Upper lobe of right lung (tissue), 1 donor: ENCODE results near the gene APLP1. TPM values are rescaled to one million over a fixed set of nuclear protein-coding genes. Genes with fewer than 3 reads are reported as not detected.
A peak's percentile ranks its signal among the peaks of the same experiment; 100 is the strongest.

Experiments
- ATAC-seq: fragments of 200-7000 bp; cut with Tn5 transposase; one replicate; pipeline ENCODE4 v1.9.1; 2020; ENCODE audit warnings: mild to moderate bottlenecking, moderate library complexity
- DNase-seq: peaks from one replicate; pipeline ENCODE4 v3.0.0-alpha.2; 2020
- H3K27ac ChIP-seq: fragments of 200-600 bp; one replicate; pipeline ENCODE4 v1.8.0; 2022
- H3K27me3 ChIP-seq: fragments of 200-600 bp; one replicate; pipeline ENCODE4 v1.8.0; 2022; ENCODE audit warnings: mild to moderate bottlenecking
- H3K36me3 ChIP-seq: fragments of 200-600 bp; one replicate; pipeline ENCODE4 v1.8.0; 2022
- H3K4me1 ChIP-seq: fragments of 200-600 bp; one replicate; pipeline ENCODE4 v1.8.0; 2022
- H3K4me3 ChIP-seq: fragments of 200-600 bp; one replicate; pipeline ENCODE4 v1.8.0; 2022; ENCODE audit warnings: mild to moderate bottlenecking
- H3K9me3 ChIP-seq: fragments of 200-600 bp; one replicate; pipeline ENCODE4 v1.8.0; 2022
- CTCF ChIP-seq: fragments of 200-600 bp; IDR thresholded peaks from one replicate; pipeline ENCODE4 v1.8.0; 2022; ENCODE audit warnings: antibody characterized with exemption
- intact Hi-C: fragments of 100-400 bp; cut with DNase I; formaldehyde crosslinking; loops from one replicate; pipeline ENCODE4 v1.11.0; 2022
- total RNA-seq: library from RNA; stranded (reverse); fragmentation: NEBNext Ultra II Directional; extraction: Animal tissue kit (Norgen Biotek cat#: 25700); gene quantifications from one replicate; pipeline ENCODE4 v1.2.1, GENCODE V29; 2021
- donor health status: DM: no; HTN: yes; CAD: no; lungs with severe emphysema.

Gene APLP1
- total RNA-seq, 1 donor from 2014 or later, result 7.0 TPM

- intact Hi-C loops, result no loop called here
- TF ChIP-seq CTCF, result no peak
- no peaks in the 10 kb centered on the region for H3K36me3 ChIP-seq
- no peaks in the 10 kb centered on the region for H3K9me3 ChIP-seq
- no peak overlapping the region for H3K4me3 ChIP-seq
- no peak for ATAC-seq
- peaks cover 6% of the 10 kb centered on the region for H3K4me1 ChIP-seq
- H3K27me3 ChIP-seq, result no peaks in the 10 kb centered on the region
- no peak overlapping the region for H3K27ac ChIP-seq
- peak; percentile 72 for DNase-seq
Measured at GRCh38 chr19:35911790-35912189, 43.4 kb downstream of the APLP1 start.

- TF ChIP-seq CTCF, result no peak
- DNase-seq, result no peak
- no peak overlapping the region for H3K27ac ChIP-seq
- H3K4me3 ChIP-seq, result no peak overlapping the region
- no peak for ATAC-seq
- intact Hi-C loops, result no loop called here
- H3K9me3 ChIP-seq, result no peaks in the 10 kb centered on the region
- peaks cover 5% of the 10 kb centered on the region for H3K4me1 ChIP-seq
- H3K27me3 ChIP-seq, result no peaks in the 10 kb centered on the region
- no peaks in the 10 kb centered on the region for H3K36me3 ChIP-seq
Measured at GRCh38 chr19:35913589-35913988, 45.2 kb downstream of the APLP1 start.

DNA sequence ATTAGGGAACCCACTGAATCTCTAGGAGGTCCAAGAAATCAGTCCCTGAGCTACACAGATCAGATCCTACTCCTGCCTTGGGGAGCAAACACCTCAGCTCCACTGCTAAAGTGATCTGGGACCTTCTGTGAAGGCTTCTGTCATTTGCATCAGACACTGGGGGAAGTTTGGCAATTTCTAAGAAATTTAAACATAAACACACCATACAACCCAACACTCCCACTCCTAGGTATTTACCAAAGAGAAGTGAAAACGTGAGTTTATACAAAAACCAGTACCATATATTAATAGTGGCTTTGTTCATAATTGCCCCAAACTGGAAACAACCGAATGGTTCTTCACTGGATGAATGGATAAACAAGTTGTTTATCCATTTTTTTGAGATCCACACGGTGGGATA is 47.1 kb downstream of the APLP1 start:
- no peaks in the 10 kb centered on the region for H3K36me3 ChIP-seq
- intact Hi-C loops, result no loop called here
- no peak overlapping the region for H3K27ac ChIP-seq
- ATAC-seq, result peak; percentile 49
- no peak overlapping the region for H3K4me3 ChIP-seq
- H3K27me3 ChIP-seq, result no peaks in the 10 kb centered on the region
- H3K4me1 ChIP-seq, result peaks cover 5% of the 10 kb centered on the region
- no peak for DNase-seq
- no peak for TF ChIP-seq CTCF
- no peaks in the 10 kb centered on the region for H3K9me3 ChIP-seq

DNA sequence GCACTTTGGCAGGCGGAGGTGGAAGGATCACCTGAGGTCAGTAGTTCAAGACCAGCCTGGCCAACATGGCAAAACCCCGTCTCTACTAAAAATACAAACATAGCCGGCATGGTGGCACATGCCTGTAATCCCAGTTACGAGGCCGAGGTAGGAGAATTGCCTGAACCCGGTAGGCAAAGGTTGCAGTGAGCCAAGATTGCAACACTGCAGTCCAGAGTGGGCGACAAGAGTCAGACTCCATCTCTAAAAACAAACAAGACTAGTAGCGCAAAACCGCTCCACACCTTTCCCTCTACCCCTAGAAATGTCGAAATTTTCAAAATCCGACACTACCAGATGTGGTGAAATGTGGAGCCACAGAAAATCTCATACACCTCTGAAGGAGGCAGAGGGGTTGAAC is 50.9 kb downstream of the APLP1 start:
- no peaks in the 10 kb centered on the region for H3K4me1 ChIP-seq
- intact Hi-C loops, result no loop called here
- no peak for TF ChIP-seq CTCF
- ATAC-seq, result no peak
- no peak for DNase-seq
- no peak overlapping the region for H3K27ac ChIP-seq
- no peak overlapping the region for H3K4me3 ChIP-seq
- H3K9me3 ChIP-seq, result no peaks in the 10 kb centered on the region
- H3K27me3 ChIP-seq, result no peaks in the 10 kb centered on the region
- H3K36me3 ChIP-seq, result no peaks in the 10 kb centered on the region

GRCh38 chr19:35921012-35921411 is 52.6 kb downstream of the APLP1 start:
- H3K4me1 ChIP-seq, result no peaks in the 10 kb centered on the region
- ATAC-seq (no peak), DNase-seq (no peak)
- intact Hi-C loops, result no loop called here
- no peaks in the 10 kb centered on the region for H3K9me3 ChIP-seq
- TF ChIP-seq CTCF, result no peak
- H3K27me3 ChIP-seq, result peaks cover 7% of the 10 kb centered on the region
- H3K27ac ChIP-seq, result no peak overlapping the region
- H3K36me3 ChIP-seq, result no peaks in the 10 kb centered on the region
- no peak overlapping the region for H3K4me3 ChIP-seq

DNA sequence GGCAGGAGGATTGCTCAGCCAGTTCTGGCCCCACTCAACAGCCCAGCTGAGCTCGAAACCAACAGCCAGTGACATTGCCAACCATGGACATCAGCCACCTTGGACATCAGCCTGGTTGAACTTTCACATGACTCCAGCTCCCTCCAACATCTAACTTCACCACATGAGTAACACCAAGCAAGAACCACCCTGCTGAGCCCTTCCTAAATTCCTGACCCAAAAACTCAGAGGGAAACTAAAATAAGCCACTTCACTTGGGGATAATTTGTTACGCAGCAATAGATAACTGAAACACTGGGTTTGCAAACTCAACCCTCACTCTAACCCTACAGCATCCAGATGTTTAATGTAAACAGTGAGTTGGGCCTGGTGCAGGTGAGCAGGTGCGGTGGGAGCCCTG is 57.1 kb downstream of the APLP1 start:
- Histone ChIP-seq H3K4me1 (no peaks in the 10 kb centered on the region), H3K27ac (no peak overlapping the region), H3K9me3 (no peaks in the 10 kb centered on the region), H3K27me3 (peaks cover 8% of the 10 kb centered on the region), H3K4me3 (no peak overlapping the region), H3K36me3 (no peaks in the 10 kb centered on the region)
- DNase-seq (no peak), ATAC-seq (no peak)
- no peak for TF ChIP-seq CTCF
- intact Hi-C loops, result no loop called here
